Measurements from ENCODE around the gene SSBP3.

GRCh38 chr1:54314696-54315095 is 91.5 kb downstream of the SSBP3 start:
- TF ChIP-seq CTCF (IDR thresholded peaks at IDR 0.05) = no peak
- no peak for TF ChIP-seq POLR2A (IDR thresholded peaks at IDR 0.05)
- TF ChIP-seq POLR2AphosphoS5 (IDR thresholded peaks at IDR 0.05; ENCODE audit: insufficient read depth in 1 of 2, low read depth in 1 of 2) = no peak
